ENCODE results near the gene DPT. TPM values are rescaled to one million over a fixed set of nuclear protein-coding genes. Genes with fewer than 3 reads are reported as not detected.
A peak's percentile ranks its signal among the peaks of the same experiment; 100 is the strongest.

The DPT gene
- total and polyA plus RNA-seq, 8 donors: 0.46 to 28.6 (median 2.2) TPM

- no peak for TF ChIP-seq CTCF (IDR thresholded peaks at IDR 0.05)
- DNase-seq: no peak
- H3K9me3 ChIP-seq: no peaks in the 10 kb centered on the region
- no peaks in the 10 kb centered on the region for H3K4me1 ChIP-seq
- no peaks in the 10 kb centered on the region for H3K36me3 ChIP-seq
- no peak overlapping the region for H3K27ac ChIP-seq
- no peaks in the 10 kb centered on the region for H3K27me3 ChIP-seq
- ATAC-seq: no peak
- H3K4me3 ChIP-seq: no peak overlapping the region
- intact Hi-C loops (cut with DNase I): no loop called here
Observed at GRCh38 chr1:168691541-168691940, 37.5 kb downstream of the DPT start.

GRCh38 chr1:168689726-168690602 lies 39.0 kb downstream of the DPT start:
- Histone ChIP-seq H3K4me1 (no peaks in the 10 kb centered on the region), H3K9me3 (no peaks in the 10 kb centered on the region), H3K36me3 (no peaks in the 10 kb centered on the region), H3K27ac (no peak overlapping the region), H3K4me3 (no peak overlapping the region), H3K27me3 (no peaks in the 10 kb centered on the region)
- TF ChIP-seq CTCF (IDR thresholded peaks at IDR 0.05): no peak
- ATAC-seq (peak; percentile 74), DNase-seq (no peak)
- intact Hi-C loops (cut with DNase I): no loop called here

GRCh38 chr1:168689327-168689657 lies 39.7 kb downstream of the DPT start:
- Histone ChIP-seq H3K36me3 (no peaks in the 10 kb centered on the region), H3K9me3 (no peaks in the 10 kb centered on the region), H3K4me3 (no peak overlapping the region), H3K4me1 (no peaks in the 10 kb centered on the region), H3K27ac (no peak overlapping the region), H3K27me3 (no peaks in the 10 kb centered on the region)
- ATAC-seq (no peak), DNase-seq (no peak)
- intact Hi-C loops (cut with DNase I): no loop called here
- no peak for TF ChIP-seq CTCF (IDR thresholded peaks at IDR 0.05)

- TF ChIP-seq CTCF (IDR thresholded peaks at IDR 0.05): no peak
- H3K4me1 ChIP-seq: no peaks in the 10 kb centered on the region
- H3K4me3 ChIP-seq: no peak overlapping the region
- DNase-seq (no peak), ATAC-seq (no peak)
- no peaks in the 10 kb centered on the region for H3K36me3 ChIP-seq
- no peak overlapping the region for H3K27ac ChIP-seq
- intact Hi-C loops (cut with DNase I): no loop called here
- H3K27me3 ChIP-seq: no peaks in the 10 kb centered on the region
- H3K9me3 ChIP-seq: no peaks in the 10 kb centered on the region
Observed at GRCh38 chr1:168688644-168689326, 40.2 kb downstream of the DPT start.

- Histone ChIP-seq H3K27ac (no peak overlapping the region), H3K4me1 (no peaks in the 10 kb centered on the region), H3K9me3 (no peaks in the 10 kb centered on the region), H3K27me3 (no peaks in the 10 kb centered on the region), H3K36me3 (no peaks in the 10 kb centered on the region), H3K4me3 (no peak overlapping the region)
- TF ChIP-seq CTCF (IDR thresholded peaks at IDR 0.05): no peak
- no peak for ATAC-seq
- intact Hi-C loops (cut with DNase I): no loop called here
- no peak for DNase-seq
Observed at GRCh38 chr1:168687816-168688215, 41.2 kb downstream of the DPT start.
